ENCODE results near the gene CYP21A2. TPM values are rescaled to one million over a fixed set of nuclear protein-coding genes. Genes with fewer than 3 reads are reported as not detected.
"Not testable (repeated sequence)": the region's sequence is repeated elsewhere in the genome, so short reads cannot be mapped to it uniquely, and the experiment has no call there.

CYP21A2 gene
- total and polyA plus RNA-seq, 10 of the 15 experiments (the other 5 are each of a cell fraction or from before 2014, with no cell fraction given): 0.04 to 0.92 (median 0.23) TPM; not detected in 7

- H3K36me3 ChIP-seq (ENCODE audit: control insufficient read depth in 2 of 2, insufficient read depth in 2 of 2, low read length in 1 of 2); H3K4me1 ChIP-seq (ENCODE audit: control insufficient read depth, insufficient read depth, low read length); CTCF ChIA-PET; in situ Hi-C loops (cut with MboI); H3K4me3 ChIP-seq; BruUV-seq (replicated peaks); intact Hi-C loops (cut with micrococcal nuclease; ENCODE audit: unreplicated experiment); H3K9me3 ChIP-seq (replicated peaks; ENCODE audit: control insufficient read depth, insufficient read depth, low read length); H3K4me2 ChIP-seq (ENCODE audit: control insufficient read depth, insufficient read depth); H2AFZ ChIP-seq (ENCODE audit: control insufficient read depth, low read depth, low read length); H4K20me1 ChIP-seq (ENCODE audit: control insufficient read depth, insufficient read depth); H3K27me3 ChIP-seq (replicated peaks in 1 of 2; ENCODE audit: control insufficient read depth in 2 of 2, insufficient read depth in 2 of 2, low read length in 1 of 2); H3K27ac ChIP-seq (ENCODE audit: control insufficient read depth, insufficient read depth); DNase-seq (ENCODE audit: low read depth, low spot score); FAIRE-seq; H3K9ac ChIP-seq (ENCODE audit: control insufficient read depth, insufficient read depth, low read length); H3K79me2 ChIP-seq (ENCODE audit: control insufficient read depth, insufficient read depth, low read length); POLR2A ChIA-PET; RAD21 ChIA-PET (ENCODE audit: unreplicated experiment); SMC1A ChIA-PET (ENCODE audit: uncharacterized antibody, unreplicated experiment): not testable (repeated sequence)
- WGBS (ENCODE audit: insufficient coverage, insufficient replicate concordance, low lambda C conversion rate, missing lambda C conversion rate): 10% methylated on average over 5 of the region's 13 CpGs
- peak; percentile 67 for ATAC-seq
These were observed 33.2 kb upstream of the CYP21A2 start for GRCh38 chr6:32004864-32005537.

- H3K27me3 ChIP-seq (replicated peaks in 1 of 2; ENCODE audit: control insufficient read depth in 2 of 2, insufficient read depth in 2 of 2, low read length in 1 of 2); FAIRE-seq; H3K4me1 ChIP-seq (ENCODE audit: control insufficient read depth, insufficient read depth, low read length); H3K4me2 ChIP-seq (ENCODE audit: control insufficient read depth, insufficient read depth); H3K4me3 ChIP-seq; RAD21 ChIA-PET (ENCODE audit: unreplicated experiment); SMC1A ChIA-PET (ENCODE audit: uncharacterized antibody, unreplicated experiment); BruUV-seq (replicated peaks); H3K79me2 ChIP-seq (ENCODE audit: control insufficient read depth, insufficient read depth, low read length); H4K20me1 ChIP-seq (ENCODE audit: control insufficient read depth, insufficient read depth); H3K27ac ChIP-seq (ENCODE audit: control insufficient read depth, insufficient read depth); POLR2A ChIA-PET; in situ Hi-C loops (cut with MboI); ATAC-seq; H3K9me3 ChIP-seq (replicated peaks; ENCODE audit: control insufficient read depth, insufficient read depth, low read length); intact Hi-C loops (cut with micrococcal nuclease; ENCODE audit: unreplicated experiment); DNase-seq (ENCODE audit: low read depth, low spot score); CTCF ChIA-PET; H3K9ac ChIP-seq (ENCODE audit: control insufficient read depth, insufficient read depth, low read length); H3K36me3 ChIP-seq (ENCODE audit: control insufficient read depth in 2 of 2, insufficient read depth in 2 of 2, low read length in 1 of 2); H2AFZ ChIP-seq (ENCODE audit: control insufficient read depth, low read depth, low read length): not testable (repeated sequence)
- WGBS (ENCODE audit: insufficient coverage, insufficient replicate concordance, low lambda C conversion rate, missing lambda C conversion rate): no CpG with 5 or more reads among the region's 9 CpGs
These were observed 32.7 kb upstream of the CYP21A2 start for GRCh38 chr6:32005538-32005880.

GRCh38 chr6:32005991-32006529, 32.2 kb upstream of the CYP21A2 start:
- H3K9ac ChIP-seq (ENCODE audit: control insufficient read depth, insufficient read depth, low read length); H3K36me3 ChIP-seq (ENCODE audit: control insufficient read depth in 2 of 2, insufficient read depth in 2 of 2, low read length in 1 of 2); H3K4me1 ChIP-seq (ENCODE audit: control insufficient read depth, insufficient read depth, low read length); CTCF ChIA-PET; BruUV-seq (replicated peaks); H3K27me3 ChIP-seq (replicated peaks in 1 of 2; ENCODE audit: control insufficient read depth in 2 of 2, insufficient read depth in 2 of 2, low read length in 1 of 2); H3K9me3 ChIP-seq (replicated peaks; ENCODE audit: control insufficient read depth, insufficient read depth, low read length); DNase-seq (ENCODE audit: low read depth, low spot score); ATAC-seq; in situ Hi-C loops (cut with MboI); H4K20me1 ChIP-seq (ENCODE audit: control insufficient read depth, insufficient read depth); FAIRE-seq; H3K4me3 ChIP-seq; H2AFZ ChIP-seq (ENCODE audit: control insufficient read depth, low read depth, low read length); intact Hi-C loops (cut with micrococcal nuclease; ENCODE audit: unreplicated experiment); RAD21 ChIA-PET (ENCODE audit: unreplicated experiment); H3K4me2 ChIP-seq (ENCODE audit: control insufficient read depth, insufficient read depth); H3K79me2 ChIP-seq (ENCODE audit: control insufficient read depth, insufficient read depth, low read length); POLR2A ChIA-PET; H3K27ac ChIP-seq (ENCODE audit: control insufficient read depth, insufficient read depth); SMC1A ChIA-PET (ENCODE audit: uncharacterized antibody, unreplicated experiment): not testable (repeated sequence)
- WGBS (ENCODE audit: insufficient coverage, insufficient replicate concordance, low lambda C conversion rate, missing lambda C conversion rate): 65% methylated on average over 6 of the region's 8 CpGs

GRCh38 chr6:32007086-32007485, 31.1 kb upstream of the CYP21A2 start:
- H3K79me2 ChIP-seq (ENCODE audit: control insufficient read depth, insufficient read depth, low read length); DNase-seq (ENCODE audit: low read depth, low spot score); SMC1A ChIA-PET (ENCODE audit: uncharacterized antibody, unreplicated experiment); POLR2A ChIA-PET; H2AFZ ChIP-seq (ENCODE audit: control insufficient read depth, low read depth, low read length); H3K27me3 ChIP-seq (replicated peaks in 1 of 2; ENCODE audit: control insufficient read depth in 2 of 2, insufficient read depth in 2 of 2, low read length in 1 of 2); CTCF ChIA-PET; RAD21 ChIA-PET (ENCODE audit: unreplicated experiment); H3K36me3 ChIP-seq (ENCODE audit: control insufficient read depth in 2 of 2, insufficient read depth in 2 of 2, low read length in 1 of 2); H3K27ac ChIP-seq (ENCODE audit: control insufficient read depth, insufficient read depth); H3K4me3 ChIP-seq; H4K20me1 ChIP-seq (ENCODE audit: control insufficient read depth, insufficient read depth); ATAC-seq; H3K4me2 ChIP-seq (ENCODE audit: control insufficient read depth, insufficient read depth); H3K9ac ChIP-seq (ENCODE audit: control insufficient read depth, insufficient read depth, low read length); BruUV-seq (replicated peaks); H3K4me1 ChIP-seq (ENCODE audit: control insufficient read depth, insufficient read depth, low read length); in situ Hi-C loops (cut with MboI); H3K9me3 ChIP-seq (replicated peaks; ENCODE audit: control insufficient read depth, insufficient read depth, low read length); FAIRE-seq; intact Hi-C loops (cut with micrococcal nuclease; ENCODE audit: unreplicated experiment): not testable (repeated sequence)
- WGBS (ENCODE audit: insufficient coverage, insufficient replicate concordance, low lambda C conversion rate, missing lambda C conversion rate): 63% methylated on average over 10 of the region's 12 CpGs
